ENCODE data around the gene PPHLN1.

Gene PPHLN1

GRCh38 chr12:42394429-42394828 is 68.5 kb downstream of the PPHLN1 start:
- H3K9me3 ChIP-seq (ENCODE audit: control insufficient read depth, low read length) = no peaks in the 10 kb centered on the region
- no peaks in the 10 kb centered on the region for H3K79me2 ChIP-seq
- no peak overlapping the region for H3K9ac ChIP-seq
- TF ChIP-seq, protein P1, sequence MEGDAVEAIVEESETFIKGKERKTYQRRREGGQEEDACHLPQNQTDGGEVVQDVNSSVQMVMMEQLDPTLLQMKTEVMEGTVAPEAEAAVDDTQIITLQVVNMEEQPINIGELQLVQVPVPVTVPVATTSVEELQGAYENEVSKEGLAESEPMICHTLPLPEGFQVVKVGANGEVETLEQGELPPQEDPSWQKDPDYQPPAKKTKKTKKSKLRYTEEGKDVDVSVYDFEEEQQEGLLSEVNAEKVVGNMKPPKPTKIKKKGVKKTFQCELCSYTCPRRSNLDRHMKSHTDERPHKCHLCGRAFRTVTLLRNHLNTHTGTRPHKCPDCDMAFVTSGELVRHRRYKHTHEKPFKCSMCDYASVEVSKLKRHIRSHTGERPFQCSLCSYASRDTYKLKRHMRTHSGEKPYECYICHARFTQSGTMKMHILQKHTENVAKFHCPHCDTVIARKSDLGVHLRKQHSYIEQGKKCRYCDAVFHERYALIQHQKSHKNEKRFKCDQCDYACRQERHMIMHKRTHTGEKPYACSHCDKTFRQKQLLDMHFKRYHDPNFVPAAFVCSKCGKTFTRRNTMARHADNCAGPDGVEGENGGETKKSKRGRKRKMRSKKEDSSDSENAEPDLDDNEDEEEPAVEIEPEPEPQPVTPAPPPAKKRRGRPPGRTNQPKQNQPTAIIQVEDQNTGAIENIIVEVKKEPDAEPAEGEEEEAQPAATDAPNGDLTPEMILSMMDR (IDR thresholded peaks at IDR 0.05) = no peak
- no peak overlapping the region for H3K4me2 ChIP-seq (ENCODE audit: low read length)
- H3K4me3 ChIP-seq (ENCODE audit: low read depth, low read length) = no peak overlapping the region
- no peaks in the 10 kb centered on the region for H3K36me3 ChIP-seq (ENCODE audit: control insufficient read depth, insufficient read depth, low read length)
- no peaks in the 10 kb centered on the region for H3K27me3 ChIP-seq (ENCODE audit: control insufficient read depth, insufficient read depth, low read length)
- no peaks in the 10 kb centered on the region for H3K4me1 ChIP-seq
- no peak overlapping the region for H2AFZ ChIP-seq
- no peak overlapping the region for H3K27ac ChIP-seq

- Histone ChIP-seq H3K9me3 (ENCODE audit: control insufficient read depth, low read length) (no peaks in the 10 kb centered on the region), H3K27ac (no peak overlapping the region), H3K4me1 (no peaks in the 10 kb centered on the region), H3K27me3 (ENCODE audit: control insufficient read depth, insufficient read depth, low read length) (no peaks in the 10 kb centered on the region), H2AFZ (no peak overlapping the region), H3K9ac (no peak overlapping the region), H3K4me3 (ENCODE audit: low read depth, low read length) (no peak overlapping the region), H3K36me3 (ENCODE audit: control insufficient read depth, insufficient read depth, low read length) (no peaks in the 10 kb centered on the region), H3K79me2 (no peaks in the 10 kb centered on the region), H3K4me2 (ENCODE audit: low read length) (no peak overlapping the region)
- TF ChIP-seq, protein P1 (IDR thresholded peaks at IDR 0.05) = no peak
Observed at GRCh38 chr12:42396473-42397259, 70.7 kb downstream of the PPHLN1 start.

DNA sequence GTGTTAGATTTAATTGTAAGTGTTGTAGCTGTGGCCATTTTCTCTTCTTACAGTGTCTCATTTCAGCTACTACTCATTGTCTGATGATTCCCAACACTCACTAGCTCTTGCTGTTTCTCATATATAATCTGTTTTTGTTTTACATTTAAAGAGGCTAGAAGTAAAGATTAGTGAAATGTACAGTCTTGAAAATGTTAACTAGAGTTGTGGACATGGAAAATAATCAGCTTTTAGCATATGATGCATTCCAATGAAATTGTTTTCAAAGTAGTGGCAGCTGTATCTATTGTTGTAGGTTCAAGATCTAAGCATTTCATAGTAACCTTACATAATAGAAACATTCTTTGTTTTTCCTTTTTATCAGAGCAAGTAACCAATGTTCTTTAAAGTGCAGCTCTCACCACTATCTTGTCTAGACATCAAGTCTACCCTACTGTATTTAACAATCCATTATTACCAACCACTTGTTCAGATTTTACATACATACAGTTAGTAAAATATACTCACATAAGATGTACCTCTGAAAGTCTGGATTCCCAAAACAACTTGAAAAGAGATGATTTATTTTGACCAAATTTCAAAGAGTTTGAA is 76.9 kb downstream of the PPHLN1 start:
- Histone ChIP-seq H3K9ac (no peak overlapping the region), H3K27ac (no peak overlapping the region), H3K27me3 (ENCODE audit: control insufficient read depth, insufficient read depth, low read length) (no peaks in the 10 kb centered on the region), H3K79me2 (no peaks in the 10 kb centered on the region), H3K4me3 (ENCODE audit: low read depth, low read length) (no peak overlapping the region), H3K4me1 (no peaks in the 10 kb centered on the region), H3K36me3 (ENCODE audit: control insufficient read depth, insufficient read depth, low read length) (no peaks in the 10 kb centered on the region), H2AFZ (no peak overlapping the region), H3K4me2 (ENCODE audit: low read length) (no peak overlapping the region), H3K9me3 (ENCODE audit: control insufficient read depth, low read length) (no peaks in the 10 kb centered on the region)
- TF ChIP-seq, protein P1 (IDR thresholded peaks at IDR 0.05) = no peak

- H3K79me2 ChIP-seq = no peaks in the 10 kb centered on the region
- H3K9me3 ChIP-seq (ENCODE audit: control insufficient read depth, low read length) = no peaks in the 10 kb centered on the region
- no peak overlapping the region for H2AFZ ChIP-seq
- no peaks in the 10 kb centered on the region for H3K27me3 ChIP-seq (ENCODE audit: control insufficient read depth, insufficient read depth, low read length)
- no peak overlapping the region for H3K9ac ChIP-seq
- H3K36me3 ChIP-seq (ENCODE audit: control insufficient read depth, insufficient read depth, low read length) = no peaks in the 10 kb centered on the region
- H3K4me1 ChIP-seq = no peaks in the 10 kb centered on the region
- no peak overlapping the region for H3K4me3 ChIP-seq (ENCODE audit: low read depth, low read length)
- no peak overlapping the region for H3K27ac ChIP-seq
- H3K4me2 ChIP-seq (ENCODE audit: low read length) = no peak overlapping the region
- TF ChIP-seq, protein P1 (IDR thresholded peaks at IDR 0.05) = no peak
Observed at GRCh38 chr12:42407306-42407705, 81.3 kb downstream of the PPHLN1 start.

All from parathyroid adenoma (tissue), 2 donors.